ENCODE results near the gene TMEFF2. TPM values are rescaled to one million over a fixed set of nuclear protein-coding genes. Genes with fewer than 3 reads are reported as not detected.

TMEFF2 gene
- polyA plus RNA-seq (2013, experiment 1 of 4): 2.3 TPM
- 2.6 TPM for polyA plus RNA-seq (2013, experiment 2 of 4)
- polyA plus RNA-seq (2013, experiment 3 of 4): 4.2 TPM
- polyA plus RNA-seq (2013, experiment 4 of 4): 2.2 TPM

- WGBS, 2 experiments: 0 to 1% methylated on average over 64 of the region's 64 CpGs
- peak within 1 kb of the TSS; percentile 61 for H3K4me3 ChIP-seq (ENCODE audit: insufficient read depth, low read depth, low read length)
- no peaks in the 10 kb centered on the region for H3K9me3 ChIP-seq (ENCODE audit: control insufficient read depth, low read length)
- H3K27me3 ChIP-seq (ENCODE audit: control insufficient read depth, insufficient read depth, low read length, poor library complexity, severe bottlenecking): peaks cover 70% of the 10 kb centered on the region
- H3K36me3 ChIP-seq (ENCODE audit: control insufficient read depth, insufficient read depth, low read length): no peaks in the 10 kb centered on the region
- peaks cover 4% of the 10 kb centered on the region for H3K4me1 ChIP-seq (ENCODE audit: control insufficient read depth, insufficient read depth, low read length)
- peak within 1 kb of the TSS; percentile 64 for H3K27ac ChIP-seq (ENCODE audit: insufficient read depth, low read depth, low read length, poor library complexity, severe bottlenecking)
Observed at GRCh38 chr2:192194866-192195547, at the start of gene TMEFF2. TSS of gene TMEFF2 (minus strand) at chr2:192194933. CDS start at chr2:192194524, 409 bp downstream.

DNA sequence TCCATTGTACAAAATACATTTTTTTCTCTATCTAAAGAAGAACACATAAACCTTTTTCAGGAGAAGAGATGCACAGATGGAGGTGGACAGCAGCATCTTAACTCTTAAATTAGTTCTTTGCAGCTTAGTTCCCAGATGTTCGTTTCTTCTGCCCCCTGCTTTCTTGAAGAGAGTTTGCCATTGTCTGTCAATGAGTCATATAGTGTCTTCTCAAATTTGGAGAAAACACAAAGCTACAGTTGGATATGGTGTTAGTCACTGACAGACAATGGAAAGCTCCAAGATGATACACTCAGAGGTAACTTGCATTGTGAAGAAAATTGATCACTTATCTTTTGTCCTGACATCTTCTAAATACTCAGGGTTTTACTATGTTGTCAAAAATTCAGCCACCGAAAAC is 48.8 kb upstream of the TMEFF2 start:
- no peak overlapping the region for H3K27ac ChIP-seq (ENCODE audit: insufficient read depth, low read depth, low read length, poor library complexity, severe bottlenecking)
- no peaks in the 10 kb centered on the region for H3K4me1 ChIP-seq (ENCODE audit: control insufficient read depth, insufficient read depth, low read length)
- no peaks in the 10 kb centered on the region for H3K9me3 ChIP-seq (ENCODE audit: control insufficient read depth, low read length)
- no peak overlapping the region for H3K4me3 ChIP-seq (ENCODE audit: insufficient read depth, low read depth, low read length)
- no peaks in the 10 kb centered on the region for H3K27me3 ChIP-seq (ENCODE audit: control insufficient read depth, insufficient read depth, low read length, poor library complexity, severe bottlenecking)
- no peaks in the 10 kb centered on the region for H3K36me3 ChIP-seq (ENCODE audit: control insufficient read depth, insufficient read depth, low read length)
- 77 to 87% methylated on average over 1 to 2 of the region's 2 CpGs for WGBS, 2 experiments

GRCh38 chr2:192236136-192236535 is 41.4 kb upstream of the TMEFF2 start:
- no peaks in the 10 kb centered on the region for H3K27me3 ChIP-seq (ENCODE audit: control insufficient read depth, insufficient read depth, low read length, poor library complexity, severe bottlenecking)
- H3K4me3 ChIP-seq (ENCODE audit: insufficient read depth, low read depth, low read length): no peak overlapping the region
- no peaks in the 10 kb centered on the region for H3K4me1 ChIP-seq (ENCODE audit: control insufficient read depth, insufficient read depth, low read length)
- WGBS, 2 experiments: 96% methylated on average over 3 of the region's 4 CpGs; no CpG with 5 or more reads in 1 of the 2 experiments
- no peaks in the 10 kb centered on the region for H3K36me3 ChIP-seq (ENCODE audit: control insufficient read depth, insufficient read depth, low read length)
- no peaks in the 10 kb centered on the region for H3K9me3 ChIP-seq (ENCODE audit: control insufficient read depth, low read length)
- H3K27ac ChIP-seq (ENCODE audit: insufficient read depth, low read depth, low read length, poor library complexity, severe bottlenecking): no peak overlapping the region

DNA sequence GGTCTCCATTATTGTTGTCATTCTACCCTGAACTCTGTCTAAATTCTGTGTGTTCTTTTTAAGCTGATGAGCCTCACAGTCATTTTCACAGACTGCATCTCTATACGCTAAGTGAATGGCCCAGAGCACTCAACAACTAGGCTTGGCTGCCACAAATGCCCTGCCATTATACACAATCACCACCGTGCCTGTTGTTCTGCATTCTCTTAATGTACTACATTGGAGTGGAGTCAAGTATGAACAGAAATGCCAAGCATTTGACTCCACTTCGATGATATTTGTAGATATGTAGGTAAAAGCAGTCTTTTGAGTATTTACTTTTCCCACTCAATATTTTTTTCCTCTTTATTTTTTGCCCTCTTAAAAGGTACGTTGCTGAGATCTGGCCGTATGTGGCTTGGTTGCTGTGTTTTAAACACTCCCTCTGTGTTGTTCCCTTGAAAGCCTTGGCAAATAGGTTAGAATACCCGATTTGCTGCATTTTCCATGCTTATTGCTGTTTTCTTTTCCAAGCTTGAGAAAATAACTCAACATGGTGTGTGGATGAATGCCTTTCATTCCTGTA is 36.2 kb upstream of the TMEFF2 start:
- Histone ChIP-seq H3K9me3 (ENCODE audit: control insufficient read depth, low read length) (no peaks in the 10 kb centered on the region), H3K36me3 (ENCODE audit: control insufficient read depth, insufficient read depth, low read length) (no peaks in the 10 kb centered on the region), H3K4me3 (ENCODE audit: insufficient read depth, low read depth, low read length) (no peak overlapping the region), H3K27me3 (ENCODE audit: control insufficient read depth, insufficient read depth, low read length, poor library complexity, severe bottlenecking) (no peaks in the 10 kb centered on the region), H3K4me1 (ENCODE audit: control insufficient read depth, insufficient read depth, low read length) (no peaks in the 10 kb centered on the region), H3K27ac (ENCODE audit: insufficient read depth, low read depth, low read length, poor library complexity, severe bottlenecking) (no peak overlapping the region)
- WGBS, 2 experiments: 86 to 89% methylated on average over 4 to 5 of the region's 6 CpGs

DNA sequence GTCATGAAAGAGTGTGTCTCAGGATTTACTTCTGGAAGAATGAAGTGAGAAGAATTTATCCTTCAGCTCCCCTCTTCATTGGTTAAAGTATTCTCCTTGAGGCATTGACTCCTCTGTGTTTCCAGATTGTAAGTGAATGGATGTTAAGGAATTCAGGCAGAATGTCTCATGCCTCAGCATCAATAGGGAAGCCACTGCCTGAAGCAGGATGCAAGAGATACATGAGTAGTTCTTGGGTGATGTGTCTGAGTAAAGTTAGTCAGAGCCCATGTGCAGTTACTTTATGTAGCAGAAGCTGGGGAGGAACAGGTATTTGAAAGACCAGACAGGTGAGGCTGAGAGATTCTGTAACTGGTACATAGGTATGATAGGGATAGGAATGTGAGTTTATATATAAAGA is 34.0 kb upstream of the TMEFF2 start:
- Histone ChIP-seq H3K27ac (ENCODE audit: insufficient read depth, low read depth, low read length, poor library complexity, severe bottlenecking) (no peak overlapping the region), H3K36me3 (ENCODE audit: control insufficient read depth, insufficient read depth, low read length) (no peaks in the 10 kb centered on the region), H3K4me1 (ENCODE audit: control insufficient read depth, insufficient read depth, low read length) (no peaks in the 10 kb centered on the region), H3K9me3 (ENCODE audit: control insufficient read depth, low read length) (no peaks in the 10 kb centered on the region), H3K27me3 (ENCODE audit: control insufficient read depth, insufficient read depth, low read length, poor library complexity, severe bottlenecking) (no peaks in the 10 kb centered on the region), H3K4me3 (ENCODE audit: insufficient read depth, low read depth, low read length) (no peak overlapping the region)

- no peak overlapping the region for H3K4me3 ChIP-seq (ENCODE audit: insufficient read depth, low read depth, low read length)
- H3K36me3 ChIP-seq (ENCODE audit: control insufficient read depth, insufficient read depth, low read length): no peaks in the 10 kb centered on the region
- H3K27me3 ChIP-seq (ENCODE audit: control insufficient read depth, insufficient read depth, low read length, poor library complexity, severe bottlenecking): no peaks in the 10 kb centered on the region
- no peaks in the 10 kb centered on the region for H3K4me1 ChIP-seq (ENCODE audit: control insufficient read depth, insufficient read depth, low read length)
- no peak overlapping the region for H3K27ac ChIP-seq (ENCODE audit: insufficient read depth, low read depth, low read length, poor library complexity, severe bottlenecking)
- no peaks in the 10 kb centered on the region for H3K9me3 ChIP-seq (ENCODE audit: control insufficient read depth, low read length)
- no CpG with 5 or more reads among the region's 1 CpG for WGBS, 2 experiments
Observed at GRCh38 chr2:192218970-192219369, 24.2 kb upstream of the TMEFF2 start.

GRCh38 chr2:192218377-192218776 is 23.6 kb upstream of the TMEFF2 start:
- WGBS, 2 experiments: 75 to 83% methylated on average over 2 of the region's 2 CpGs
- no peak overlapping the region for H3K27ac ChIP-seq (ENCODE audit: insufficient read depth, low read depth, low read length, poor library complexity, severe bottlenecking)
- H3K4me3 ChIP-seq (ENCODE audit: insufficient read depth, low read depth, low read length): no peak overlapping the region
- H3K27me3 ChIP-seq (ENCODE audit: control insufficient read depth, insufficient read depth, low read length, poor library complexity, severe bottlenecking): no peaks in the 10 kb centered on the region
- H3K9me3 ChIP-seq (ENCODE audit: control insufficient read depth, low read length): no peaks in the 10 kb centered on the region
- no peaks in the 10 kb centered on the region for H3K36me3 ChIP-seq (ENCODE audit: control insufficient read depth, insufficient read depth, low read length)
- H3K4me1 ChIP-seq (ENCODE audit: control insufficient read depth, insufficient read depth, low read length): no peaks in the 10 kb centered on the region

DNA sequence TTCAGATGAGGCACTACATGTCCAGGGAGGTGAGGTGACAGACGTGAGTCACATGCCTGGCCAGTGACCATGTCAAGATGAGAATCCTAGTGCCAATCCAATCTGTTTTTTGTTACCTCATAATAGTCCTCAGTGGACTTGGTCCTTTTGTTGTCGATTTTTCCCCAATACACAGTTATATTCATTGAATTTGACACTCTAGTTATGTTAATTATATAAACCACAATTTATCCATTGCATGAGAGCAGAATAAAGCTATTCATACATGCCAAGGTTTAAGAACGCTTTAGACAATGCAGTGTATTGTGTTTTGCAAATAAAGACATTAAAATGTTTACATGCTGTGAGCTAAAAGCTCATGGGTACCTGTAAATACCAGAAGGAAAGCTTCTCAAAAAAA is 21.6 kb upstream of the TMEFF2 start:
- Histone ChIP-seq H3K27ac (ENCODE audit: insufficient read depth, low read depth, low read length, poor library complexity, severe bottlenecking) (no peak overlapping the region), H3K9me3 (ENCODE audit: control insufficient read depth, low read length) (no peaks in the 10 kb centered on the region), H3K36me3 (ENCODE audit: control insufficient read depth, insufficient read depth, low read length) (no peaks in the 10 kb centered on the region), H3K27me3 (ENCODE audit: control insufficient read depth, insufficient read depth, low read length, poor library complexity, severe bottlenecking) (no peaks in the 10 kb centered on the region), H3K4me1 (ENCODE audit: control insufficient read depth, insufficient read depth, low read length) (no peaks in the 10 kb centered on the region), H3K4me3 (ENCODE audit: insufficient read depth, low read depth, low read length) (no peak overlapping the region)
- WGBS, 2 experiments: 90 to 93% methylated on average over 3 of the region's 3 CpGs

DNA sequence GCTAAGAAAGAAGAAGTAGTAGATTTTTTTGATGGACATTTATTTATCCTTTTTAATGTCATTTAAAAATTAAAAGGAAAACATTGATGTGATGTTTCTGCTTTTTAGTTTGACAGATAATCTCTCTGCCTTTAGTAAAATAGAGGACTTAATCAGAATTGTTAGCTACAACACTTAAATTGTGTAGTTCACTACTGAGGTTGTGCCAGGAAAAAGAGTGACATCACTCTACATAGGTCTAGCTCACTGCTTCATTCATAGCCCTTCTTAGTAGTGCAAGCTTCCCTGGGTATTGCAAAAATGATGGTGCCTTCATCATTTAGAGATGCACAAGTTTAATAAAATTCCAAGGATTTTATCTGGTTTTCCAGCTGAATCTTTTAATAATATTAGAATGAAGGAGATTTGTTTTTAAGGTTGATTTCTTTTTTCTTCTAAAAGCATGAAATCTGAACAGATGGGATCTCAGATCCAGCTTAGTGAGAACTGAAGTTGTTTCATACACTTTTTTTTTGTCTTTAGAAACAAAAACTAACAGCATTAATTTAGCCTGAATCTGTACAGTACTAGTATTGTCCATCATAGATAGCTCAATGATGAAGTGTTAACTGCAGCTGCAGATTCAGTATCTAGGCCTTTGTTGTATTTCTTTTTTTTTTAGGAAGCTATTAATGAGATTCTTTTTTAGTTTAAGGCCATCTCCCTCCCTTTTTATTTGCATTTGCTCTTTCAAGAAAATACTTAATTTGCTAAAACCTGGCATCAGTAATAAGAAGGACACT is 20.6 kb upstream of the TMEFF2 start:
- no peaks in the 10 kb centered on the region for H3K9me3 ChIP-seq (ENCODE audit: control insufficient read depth, low read length)

DNA sequence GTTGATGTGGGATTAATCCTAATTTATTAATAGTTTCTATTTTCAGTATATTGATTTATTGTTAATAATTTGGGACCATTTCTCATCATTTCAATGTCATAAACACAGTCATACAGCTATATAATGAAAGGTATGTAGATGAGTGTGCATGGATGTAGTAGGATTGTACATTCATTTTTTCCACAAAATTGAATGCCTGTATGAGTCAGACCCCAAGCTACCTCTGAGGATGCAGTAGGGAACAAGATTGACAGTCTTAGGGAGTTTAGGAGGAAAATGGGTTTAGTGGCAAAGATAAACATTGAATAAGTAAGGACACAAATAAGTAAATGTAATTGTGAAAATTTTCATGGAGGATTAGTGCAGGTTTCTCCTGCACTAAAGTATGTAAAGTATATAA is 14.1 kb upstream of the TMEFF2 start:
- H3K27ac ChIP-seq (ENCODE audit: insufficient read depth, low read depth, low read length, poor library complexity, severe bottlenecking): no peak overlapping the region
- H3K4me3 ChIP-seq (ENCODE audit: insufficient read depth, low read depth, low read length): no peak overlapping the region
- no peaks in the 10 kb centered on the region for H3K4me1 ChIP-seq (ENCODE audit: control insufficient read depth, insufficient read depth, low read length)
- no peaks in the 10 kb centered on the region for H3K27me3 ChIP-seq (ENCODE audit: control insufficient read depth, insufficient read depth, low read length, poor library complexity, severe bottlenecking)
- no peaks in the 10 kb centered on the region for H3K36me3 ChIP-seq (ENCODE audit: control insufficient read depth, insufficient read depth, low read length)
- no peaks in the 10 kb centered on the region for H3K9me3 ChIP-seq (ENCODE audit: control insufficient read depth, low read length)

More for the DNA sequence above, 20.6 kb upstream of the TMEFF2 start:
- H3K27me3 ChIP-seq (ENCODE audit: control insufficient read depth, insufficient read depth, low read length, poor library complexity, severe bottlenecking): no peaks in the 10 kb centered on the region
- H3K27ac ChIP-seq (ENCODE audit: insufficient read depth, low read depth, low read length, poor library complexity, severe bottlenecking): no peak overlapping the region
- H3K4me1 ChIP-seq (ENCODE audit: control insufficient read depth, insufficient read depth, low read length): no peaks in the 10 kb centered on the region
- H3K4me3 ChIP-seq (ENCODE audit: insufficient read depth, low read depth, low read length): no peak overlapping the region
- H3K36me3 ChIP-seq (ENCODE audit: control insufficient read depth, insufficient read depth, low read length): no peaks in the 10 kb centered on the region

All from ectodermal cell (in vitro differentiated cells).